HepG2 (cell line): Measurements from ENCODE around the gene XIST. TPM values are rescaled to one million over a fixed set of nuclear protein-coding genes. Genes with fewer than 3 reads are reported as not detected.

ENCODE experiments used
- ATAC-seq: fragments of 200-7000 bp; cut with Tn5 transposase; 3 replicates; pipeline ENCODE4 v1.9.1; 2020; ENCODE audit warnings: mild to moderate bottlenecking, moderate library complexity
- BruUV-seq: library from RNA; stranded (reverse); fragments of 400-500 nt; replicated peaks from 2 replicates; lab custom pipeline; 2021; lab: Mats Ljungman, UMichigan
- CTCF ChIA-PET: fragments of 300-600 bp; formaldehyde crosslinking; extraction: SDS; loops from one replicate; lab custom pipeline; 2021; ENCODE audit warnings: low total read pairs, inconsistent platforms, low intra/inter-chr PET ratio; lab: Yijun Ruan, JAX
- POLR2A ChIA-PET: fragments of 350-600 bp; sonication (Branson Sonifier 250); formaldehyde crosslinking; loops from one replicate; lab custom pipeline; 2020; ENCODE audit warnings: antibody characterized with exemption, inconsistent platforms; lab: Yijun Ruan, JAX
- DNase-seq: peaks from one replicate; pipeline ENCODE4 v3.0.0-alpha.2; 2015; ENCODE audit warnings: low spot score
- FAIRE-seq: peaks from 3 replicates; lab custom pipeline; 2011; peaks lifted over from hg19 to GRCh38; lab: Jason Lieb, UNC
- H2AFZ ChIP-seq: one replicate; pipeline ENCODE4 v1.6.1; 2011; ENCODE audit warnings: low read length, inconsistent platforms
- H3K27ac ChIP-seq: fragments of 300-600 bp; 3 replicates; pipeline ENCODE4 v1.8.0; 2011; ENCODE audit warnings: mixed run types, mild to moderate bottlenecking, mixed read lengths, low read length, inconsistent platforms; ENCODE audit not compliant: insufficient read depth; ENCODE audit errors: extremely low read length
- H3K27me3 ChIP-seq, 2 experiments: fragments of 200-600 bp in 1 of 2; 2 replicates in 1 of 2; 3 replicates in 1 of 2; pipeline versions ENCODE4 v1.6.0 to v1.8.0; 2011; ENCODE audit warnings: low read length in 2 of 2, mild to moderate bottlenecking in 2 of 2, moderate library complexity in 2 of 2, inconsistent platforms in 1 of 2; ENCODE audit not compliant: insufficient read depth in 2 of 2, control insufficient read depth in 1 of 2
- H3K36me3 ChIP-seq, 2 experiments: fragments of 200-600 bp in 1 of 2; replicated peaks in 1 of 2; 2 replicates in 1 of 2; 3 replicates in 1 of 2; pipeline versions ENCODE4 v1.5.1 to v1.8.0; 2011; ENCODE audit warnings: low read length in 2 of 2, inconsistent platforms in 1 of 2; ENCODE audit not compliant: insufficient read depth in 2 of 2, control insufficient read depth in 1 of 2
- H3K4me1 ChIP-seq: 2 replicates; pipeline ENCODE4 v1.5.1; 2012; ENCODE audit warnings: low read length, inconsistent platforms; ENCODE audit not compliant: insufficient read depth
- H3K4me2 ChIP-seq: 2 replicates; pipeline ENCODE4 v1.6.0; 2011; ENCODE audit warnings: low read depth, low read length, inconsistent platforms
- H3K4me3 ChIP-seq, 3 experiments: fragments of 200-600 bp in 1 of 3; sonication (generic), shearing (Covaris generic) in 1 of 3; replicated peaks in 1 of 3; 2 replicates each; pipeline ENCODE4 v1.5.1; 2011 to 2016; ENCODE audit warnings: low read length in 3 of 3, inconsistent platforms in 2 of 3, low read depth in 2 of 3, mild to moderate bottlenecking in 2 of 3, control low read depth in 1 of 3, mixed read lengths in 1 of 3; ENCODE audit not compliant: insufficient read depth in 1 of 3
- H3K79me2 ChIP-seq: one replicate; pipeline ENCODE4 v1.6.1; 2011; ENCODE audit warnings: low read length, inconsistent platforms; ENCODE audit not compliant: insufficient read depth
- H3K9ac ChIP-seq: 2 replicates; pipeline ENCODE4 v1.6.0; 2011; ENCODE audit warnings: mild to moderate bottlenecking, low read depth, low read length, inconsistent platforms; ENCODE audit not compliant: insufficient read depth
- H3K9me3 ChIP-seq: 2 replicates; pipeline ENCODE4 v1.5.1; 2012; ENCODE audit warnings: mild to moderate bottlenecking, low read length
- H4K20me1 ChIP-seq: 2 replicates; pipeline ENCODE4 v1.6.0; 2011; ENCODE audit warnings: inconsistent platforms, mild to moderate bottlenecking, low read length, moderate library complexity; ENCODE audit not compliant: insufficient read depth
- JARID2 ChIP-seq: sonication (generic); formaldehyde crosslinking; IDR thresholded peaks from 2 replicates; pipeline ENCODE4 v1.8.1; 2023; ENCODE audit warnings: missing genetic modification reagents, inconsistent platforms; ENCODE audit not compliant: insufficient replicate concordance
- NCOA2 ChIP-seq: sonication (generic); formaldehyde crosslinking; IDR thresholded peaks from 2 replicates; pipeline ENCODE4 v1.8.0; 2022; ENCODE audit warnings: inconsistent platforms
- NFYC ChIP-seq: IDR thresholded peaks from 2 replicates; pipeline ENCODE4 v1.6.1; 2016; ENCODE audit warnings: missing genetic modification reagents, missing compliant biosample characterization
- PITX1 ChIP-seq: sonication (generic); formaldehyde crosslinking; IDR thresholded peaks from 2 replicates; pipeline ENCODE4 v1.5.1; 2020; ENCODE audit warnings: mild to moderate bottlenecking, missing genetic modification reagents
- SMAD9 ChIP-seq: sonication (generic); formaldehyde crosslinking; IDR thresholded peaks from 2 replicates; pipeline ENCODE4 v1.5.1; 2020; ENCODE audit warnings: mild to moderate bottlenecking, missing genetic modification reagents
- STAT5B ChIP-seq: sonication (generic); formaldehyde crosslinking; IDR thresholded peaks from 2 replicates; pipeline ENCODE4 v1.4.0; 2020; ENCODE audit warnings: missing genetic modification reagents
- TAF15 ChIP-seq: fragments of 200-400 bp; formaldehyde crosslinking; IDR thresholded peaks from one replicate; pipeline ENCODE4 v1.6.1; 2018; ENCODE audit warnings: mild to moderate bottlenecking, low read depth, low read length; ENCODE audit not compliant: poor library complexity, severe bottlenecking
- TOE1 ChIP-seq: sonication (generic); formaldehyde crosslinking; IDR thresholded peaks from 2 replicates; pipeline ENCODE4 v1.4.0; 2020; ENCODE audit warnings: mild to moderate bottlenecking, missing genetic modification reagents
- ZC3H13 ChIP-seq: sonication (generic); formaldehyde crosslinking; IDR thresholded peaks from 2 replicates; pipeline ENCODE4 v1.8.1; 2023; ENCODE audit warnings: mild to moderate bottlenecking, missing genetic modification reagents, moderate library complexity
- ZNF430 ChIP-seq: sonication (generic); formaldehyde crosslinking; IDR thresholded peaks from 2 replicates; pipeline ENCODE4 v1.9.0; 2021; ENCODE audit warnings: mild to moderate bottlenecking, missing genetic modification reagents
- ZNF605 ChIP-seq: sonication (generic); formaldehyde crosslinking; IDR thresholded peaks from 2 replicates; pipeline ENCODE4 v1.8.0; 2022; ENCODE audit warnings: mild to moderate bottlenecking, missing genetic modification reagents
- ZNF713 ChIP-seq: sonication (generic); formaldehyde crosslinking; IDR thresholded peaks from 2 replicates; pipeline ENCODE4 v1.4.0; 2020; ENCODE audit warnings: mild to moderate bottlenecking, missing genetic modification reagents
- ZSCAN22 ChIP-seq: sonication (generic); formaldehyde crosslinking; IDR thresholded peaks from 2 replicates; pipeline ENCODE4 v1.4.0; 2020; ENCODE audit warnings: mild to moderate bottlenecking, missing genetic modification reagents
- WGBS: methylation state at CpG from one replicate; pipeline ENCODE4 v1.1.6; 2017; ENCODE audit warnings: low lambda C conversion rate; 5-methylcytosine and 5-hydroxymethylcytosine counted together
- in situ Hi-C: cut with HindIII; loops from 2 replicates; pipeline ENCODE4 v1.10.0; 2017; ENCODE audit warnings: low pct_unique_long_range_greater_than_20kb; ENCODE audit not compliant: extremely low pct_ligation_motif_present
- intact Hi-C: fragments of 100-400 bp; cut with micrococcal nuclease; formaldehyde crosslinking; loops from one replicate; pipeline ENCODE4 v1.10.0; 2022; ENCODE audit not compliant: unreplicated experiment
- polyA plus RNA-seq, 8 experiments: library from polyadenylated mRNA; depleted of rRNA in 3 of 8; stranded (reverse) in 7 of 8; unstranded in 1 of 8; fragments of >200 nt; fragmentation: Illumina TruSeq in 4 of 8; extraction: Trizol in 4 of 8; gene quantifications; 2 replicates each; pipeline versions ENCODE4 v1.2.1 to v1.2.3, GENCODE V29; 2011 to 2016; ENCODE audit warnings: low read depth in 4 of 8, missing spikeins in 1 of 8, mixed read lengths in 1 of 8; ENCODE audit not compliant: insufficient read depth in 1 of 8
- total RNA-seq, 5 experiments: library from RNA; depleted of rRNA; stranded (reverse); fragments of >200 nt; fragmentation: Illumina TruSeq; extraction: Trizol; gene quantifications; 2 replicates each; pipeline ENCODE4 v1.2.3, GENCODE V29; 2016; ENCODE audit warnings: low read depth in 1 of 5
- TF ChIP-seq, protein P1 (sequence below): sonication (generic); formaldehyde crosslinking; IDR thresholded peaks from 2 replicates; pipeline ENCODE4 v1.5.0; 2020; ENCODE audit warnings: missing genetic modification reagents
- TF ChIP-seq, protein P2 (sequence below): sonication (generic); formaldehyde crosslinking; IDR thresholded peaks from 2 replicates; pipeline ENCODE4 v1.4.0; 2020; ENCODE audit warnings: mild to moderate bottlenecking, missing genetic modification reagents
- TF ChIP-seq, protein P3 (sequence below): sonication (generic); formaldehyde crosslinking; IDR thresholded peaks from 2 replicates; pipeline ENCODE4 v1.5.1; 2020; ENCODE audit warnings: missing genetic modification reagents, mild to moderate bottlenecking, borderline replicate concordance
- TF ChIP-seq, protein P4 (sequence below): sonication (generic); formaldehyde crosslinking; IDR thresholded peaks from 2 replicates; pipeline ENCODE4 v1.4.0; 2020; ENCODE audit warnings: missing genetic modification reagents
- TF ChIP-seq, protein P5 (sequence below): IDR thresholded peaks from 2 replicates; pipeline ENCODE4 v1.6.1; 2012; ENCODE audit warnings: low read length, improper control_type of control experiment

XIST gene
- total and polyA plus RNA-seq, 2 of the 13 experiments (the other 11 are each of a cell fraction or from before 2014, with no cell fraction given): 0.02 to 0.26 TPM

DNA sequence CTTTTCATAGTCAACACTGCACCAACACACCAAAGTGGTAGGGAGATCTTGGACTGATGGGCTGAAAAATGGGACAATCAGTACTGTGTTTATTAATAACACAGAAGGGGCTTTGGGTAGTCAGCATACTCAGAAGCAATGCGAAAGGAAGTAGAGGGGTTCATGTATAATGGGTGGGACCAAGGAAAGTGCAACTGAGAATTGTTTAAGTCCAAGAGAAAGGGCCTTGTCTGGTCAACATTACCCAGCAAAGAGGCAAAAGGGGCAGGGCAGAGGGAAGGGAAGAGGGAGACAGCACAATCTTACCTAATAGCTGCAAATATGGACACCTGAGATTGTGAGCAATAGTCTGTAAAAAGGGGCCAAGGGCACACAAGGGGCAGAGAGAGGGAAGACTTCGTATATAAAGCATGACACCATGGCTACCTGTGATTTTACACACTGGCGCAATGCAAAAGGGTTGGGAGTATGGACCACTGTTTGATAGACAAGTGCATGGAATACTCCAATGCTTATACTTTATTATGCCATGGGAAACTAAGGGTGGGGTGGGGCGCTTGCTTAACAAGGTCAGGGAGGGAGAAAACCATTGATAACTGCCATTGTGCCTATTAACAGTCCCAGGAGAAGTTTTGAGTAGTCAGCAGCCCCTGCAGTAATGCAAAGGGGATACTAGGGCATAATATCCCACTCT lies 9.8 kb downstream of the XIST start:
- H3K4me1 ChIP-seq: no peaks in the 10 kb centered on the region
- TF ChIP-seq, protein P1, sequence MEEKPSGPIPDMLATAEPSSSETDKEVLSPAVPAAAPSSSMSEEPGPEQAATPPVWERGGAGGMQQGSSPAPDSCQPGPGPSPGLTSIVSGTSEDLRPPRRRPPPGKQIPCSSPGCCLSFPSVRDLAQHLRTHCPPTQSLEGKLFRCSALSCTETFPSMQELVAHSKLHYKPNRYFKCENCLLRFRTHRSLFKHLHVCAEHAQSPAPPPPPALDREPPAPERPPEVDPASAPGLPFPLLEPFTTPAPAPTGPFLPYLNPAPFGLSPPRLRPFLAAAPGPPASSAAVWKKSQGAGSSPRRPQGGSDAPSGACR (CRISPR knock-in tag): no peak
- TF ChIP-seq ZNF713 (CRISPR knock-in tag) (no peak), SMAD9 (CRISPR knock-in tag) (no peak), PITX1 (CRISPR knock-in tag) (no peak), STAT5B (no peak), JARID2 (CRISPR knock-in tag) (no peak), TAF15 (no peak), TOE1 (no peak), NFYC (no peak), ZSCAN22 (CRISPR knock-in tag) (no peak), ZNF430 (CRISPR knock-in tag) (no peak), ZNF605 (CRISPR knock-in tag) (no peak), NCOA2 (CRISPR knock-in tag) (no peak), ZC3H13 (no peak)
- TF ChIP-seq, protein P2, sequence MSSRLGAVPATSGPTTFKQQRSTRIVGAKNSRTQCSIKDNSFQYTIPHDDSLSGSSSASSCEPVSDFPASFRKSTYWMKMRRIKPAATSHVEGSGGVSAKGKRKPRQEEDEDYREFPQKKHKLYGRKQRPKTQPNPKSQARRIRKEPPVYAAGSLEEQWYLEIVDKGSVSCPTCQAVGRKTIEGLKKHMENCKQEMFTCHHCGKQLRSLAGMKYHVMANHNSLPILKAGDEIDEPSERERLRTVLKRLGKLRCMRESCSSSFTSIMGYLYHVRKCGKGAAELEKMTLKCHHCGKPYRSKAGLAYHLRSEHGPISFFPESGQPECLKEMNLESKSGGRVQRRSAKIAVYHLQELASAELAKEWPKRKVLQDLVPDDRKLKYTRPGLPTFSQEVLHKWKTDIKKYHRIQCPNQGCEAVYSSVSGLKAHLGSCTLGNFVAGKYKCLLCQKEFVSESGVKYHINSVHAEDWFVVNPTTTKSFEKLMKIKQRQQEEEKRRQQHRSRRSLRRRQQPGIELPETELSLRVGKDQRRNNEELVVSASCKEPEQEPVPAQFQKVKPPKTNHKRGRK: no peak
- TF ChIP-seq, protein P3, sequence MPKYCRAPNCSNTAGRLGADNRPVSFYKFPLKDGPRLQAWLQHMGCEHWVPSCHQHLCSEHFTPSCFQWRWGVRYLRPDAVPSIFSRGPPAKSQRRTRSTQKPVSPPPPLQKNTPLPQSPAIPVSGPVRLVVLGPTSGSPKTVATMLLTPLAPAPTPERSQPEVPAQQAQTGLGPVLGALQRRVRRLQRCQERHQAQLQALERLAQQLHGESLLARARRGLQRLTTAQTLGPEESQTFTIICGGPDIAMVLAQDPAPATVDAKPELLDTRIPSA (CRISPR knock-in tag): no peak
- TF ChIP-seq, protein P4, sequence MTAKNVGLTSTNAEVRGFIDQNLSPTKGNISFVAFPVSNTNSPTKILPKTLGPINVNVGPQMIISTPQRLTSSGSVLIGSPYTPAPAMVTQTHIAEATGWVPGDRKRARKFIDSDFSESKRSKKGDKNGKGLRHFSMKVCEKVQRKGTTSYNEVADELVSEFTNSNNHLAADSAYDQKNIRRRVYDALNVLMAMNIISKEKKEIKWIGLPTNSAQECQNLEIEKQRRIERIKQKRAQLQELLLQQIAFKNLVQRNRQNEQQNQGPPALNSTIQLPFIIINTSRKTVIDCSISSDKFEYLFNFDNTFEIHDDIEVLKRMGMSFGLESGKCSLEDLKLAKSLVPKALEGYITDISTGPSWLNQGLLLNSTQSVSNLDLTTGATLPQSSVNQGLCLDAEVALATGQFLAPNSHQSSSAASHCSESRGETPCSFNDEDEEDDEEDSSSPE (CRISPR knock-in tag): no peak
- TF ChIP-seq, protein P5, sequence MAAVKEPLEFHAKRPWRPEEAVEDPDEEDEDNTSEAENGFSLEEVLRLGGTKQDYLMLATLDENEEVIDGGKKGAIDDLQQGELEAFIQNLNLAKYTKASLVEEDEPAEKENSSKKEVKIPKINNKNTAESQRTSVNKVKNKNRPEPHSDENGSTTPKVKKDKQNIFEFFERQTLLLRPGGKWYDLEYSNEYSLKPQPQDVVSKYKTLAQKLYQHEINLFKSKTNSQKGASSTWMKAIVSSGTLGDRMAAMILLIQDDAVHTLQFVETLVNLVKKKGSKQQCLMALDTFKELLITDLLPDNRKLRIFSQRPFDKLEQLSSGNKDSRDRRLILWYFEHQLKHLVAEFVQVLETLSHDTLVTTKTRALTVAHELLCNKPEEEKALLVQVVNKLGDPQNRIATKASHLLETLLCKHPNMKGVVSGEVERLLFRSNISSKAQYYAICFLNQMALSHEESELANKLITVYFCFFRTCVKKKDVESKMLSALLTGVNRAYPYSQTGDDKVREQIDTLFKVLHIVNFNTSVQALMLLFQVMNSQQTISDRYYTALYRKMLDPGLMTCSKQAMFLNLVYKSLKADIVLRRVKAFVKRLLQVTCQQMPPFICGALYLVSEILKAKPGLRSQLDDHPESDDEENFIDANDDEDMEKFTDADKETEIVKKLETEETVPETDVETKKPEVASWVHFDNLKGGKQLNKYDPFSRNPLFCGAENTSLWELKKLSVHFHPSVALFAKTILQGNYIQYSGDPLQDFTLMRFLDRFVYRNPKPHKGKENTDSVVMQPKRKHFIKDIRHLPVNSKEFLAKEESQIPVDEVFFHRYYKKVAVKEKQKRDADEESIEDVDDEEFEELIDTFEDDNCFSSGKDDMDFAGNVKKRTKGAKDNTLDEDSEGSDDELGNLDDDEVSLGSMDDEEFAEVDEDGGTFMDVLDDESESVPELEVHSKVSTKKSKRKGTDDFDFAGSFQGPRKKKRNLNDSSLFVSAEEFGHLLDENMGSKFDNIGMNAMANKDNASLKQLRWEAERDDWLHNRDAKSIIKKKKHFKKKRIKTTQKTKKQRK: no peak

More for the DNA sequence above, 9.8 kb downstream of the XIST start:
- no peaks in the 10 kb centered on the region for H3K9me3 ChIP-seq
- no peaks in the 10 kb centered on the region for H3K79me2 ChIP-seq
- FAIRE-seq: no peak
- H3K36me3 ChIP-seq: no peaks in the 10 kb centered on the region
- no peak for ATAC-seq
- intact Hi-C loops: no loop called here
- no peak overlapping the region for H3K4me2 ChIP-seq
- WGBS: 25% methylated on average over 4 of the region's 4 CpGs
- no peak overlapping the region for H2AFZ ChIP-seq
- CTCF ChIA-PET: no interaction called here
- no peak overlapping the region for H3K4me3 ChIP-seq
- POLR2A ChIA-PET: no interaction called here
- no peak for DNase-seq
- H3K27ac ChIP-seq: no peak overlapping the region
- no peaks in the 10 kb centered on the region; a peak in 1 of 5 replicates for H3K27me3 ChIP-seq
- BruUV-seq: no TSS peak
- in situ Hi-C loops: no loop called here
- no peak overlapping the region for H3K9ac ChIP-seq
- no peaks in the 10 kb centered on the region for H4K20me1 ChIP-seq
